ENCODE data around the gene HMGB4.

GRCh38 chr1:33824971-33825370, 38.9 kb upstream of the HMGB4 start:
- no peak for TF ChIP-seq SP1 (IDR thresholded peaks at IDR 0.05)
- TF ChIP-seq L3MBTL2 (conservative IDR thresholded peaks at IDR 0.05), result no peak
- no peak for TF ChIP-seq FOXA1 (IDR thresholded peaks at IDR 0.05)
- no peak for TF ChIP-seq PKNOX1 (IDR thresholded peaks at IDR 0.05)
- TF ChIP-seq ELF4 (IDR thresholded peaks at IDR 0.05), result no peak
- TF ChIP-seq NFRKB (IDR thresholded peaks at IDR 0.05), result no peak
- no peak for TF ChIP-seq HDGF (IDR thresholded peaks at IDR 0.05; ENCODE audit: borderline replicate concordance)
- TF ChIP-seq BHLHE40 (IDR thresholded peaks at IDR 0.05; ENCODE audit: borderline replicate concordance), result no peak
- TF ChIP-seq ARNT (IDR thresholded peaks at IDR 0.05), result no peak
- TF ChIP-seq TARDBP (IDR thresholded peaks at IDR 0.05), result no peak
- no peak for TF ChIP-seq LEF1 (IDR thresholded peaks at IDR 0.05; ENCODE audit: borderline replicate concordance)
- no peak for TF ChIP-seq FOXK2 (IDR thresholded peaks at IDR 0.05)
- TF ChIP-seq FOXM1 (IDR thresholded peaks at IDR 0.05; ENCODE audit: borderline replicate concordance), result no peak

All from HEK293T (cell line).